ENCODE data around the gene SEPTIN8.
A peak's percentile ranks its signal among the peaks of the same experiment; 100 is the strongest.

Gene SEPTIN8

DNA sequence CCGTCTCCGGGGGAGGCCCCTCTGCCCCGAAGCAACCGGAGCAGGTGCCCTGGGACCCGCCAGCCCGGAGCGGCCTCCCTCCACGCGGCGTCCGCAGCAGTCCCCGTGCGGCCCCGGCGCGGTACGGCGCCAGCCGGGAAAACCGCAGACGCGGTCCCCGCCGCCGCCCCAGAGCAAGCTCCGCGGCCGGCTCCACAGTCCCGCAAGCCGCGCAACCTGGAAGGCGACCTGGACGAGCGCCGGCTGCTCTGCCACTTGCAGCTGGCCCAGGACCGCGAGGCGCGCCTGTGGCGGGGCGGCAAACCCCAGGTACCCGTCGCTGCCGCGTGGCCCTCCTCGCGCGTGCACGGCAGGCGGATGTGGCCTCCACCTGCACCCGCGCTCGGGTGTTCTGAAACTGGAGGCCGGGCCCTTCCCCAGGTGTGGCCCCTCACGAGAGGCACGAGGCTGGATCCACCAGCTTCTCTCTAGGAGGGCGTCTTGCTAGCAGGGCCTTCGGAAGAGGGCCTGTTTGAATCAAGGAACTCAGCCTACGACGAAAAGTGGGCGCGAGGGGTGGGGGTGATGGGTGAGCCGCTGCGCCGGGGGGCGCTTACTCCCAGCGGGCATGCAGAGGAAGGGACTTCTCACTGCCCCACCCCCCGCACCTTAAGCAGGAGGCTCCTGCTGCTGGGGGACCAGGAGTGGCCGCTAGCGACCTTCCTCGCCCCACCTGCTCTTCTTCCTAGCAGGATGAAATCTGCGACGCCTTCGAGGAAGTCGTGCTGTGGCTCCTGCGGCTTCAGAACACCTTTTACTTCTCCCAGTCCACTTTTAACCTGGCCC, 29.2 kb downstream of the SEPTIN8 start:
- DNase-seq (ENCODE audit: low read depth): peak; percentile 42

DNA sequence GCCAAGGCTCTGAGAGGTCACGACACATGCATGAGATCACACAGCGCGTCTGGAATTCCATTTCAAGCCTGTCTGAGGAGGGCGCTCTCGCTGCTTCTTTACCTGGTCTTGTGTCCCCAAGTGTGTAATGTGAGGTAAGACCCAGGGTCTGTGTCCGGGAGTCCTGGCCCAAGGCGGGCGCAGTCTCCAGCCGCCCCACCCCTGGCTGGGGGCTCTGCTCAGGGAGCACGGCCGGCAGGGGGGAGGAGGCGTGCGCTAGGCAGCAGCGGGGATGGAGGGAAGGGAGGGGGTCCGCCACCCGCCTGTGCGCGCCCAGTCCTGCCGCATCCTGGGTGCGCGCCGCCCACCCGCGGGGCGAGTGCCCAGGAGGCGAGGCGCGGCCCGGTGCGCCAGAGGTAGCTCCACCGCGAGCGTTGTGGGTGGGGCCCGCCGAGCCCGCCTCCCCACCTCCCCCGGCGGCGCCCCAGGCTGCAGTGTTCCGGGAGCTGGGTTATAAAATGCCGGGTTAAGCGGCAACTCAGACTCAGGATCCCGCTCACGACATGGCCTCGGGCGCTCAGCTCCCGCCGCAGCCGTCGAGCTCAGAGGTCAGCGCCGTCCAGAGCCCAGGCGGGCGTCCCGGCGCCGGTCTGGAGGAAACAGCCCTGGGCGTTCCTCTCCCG, 30.0 kb downstream of the SEPTIN8 start, which contains the start of gene CCNI2:
TSS of gene CCNI2 (plus strand) at position 473 of the 662 bp plus-strand sequence. CDS start at position 543, 70 bp downstream.
- DNase-seq (ENCODE audit: low read depth): peak; percentile 63

DNA sequence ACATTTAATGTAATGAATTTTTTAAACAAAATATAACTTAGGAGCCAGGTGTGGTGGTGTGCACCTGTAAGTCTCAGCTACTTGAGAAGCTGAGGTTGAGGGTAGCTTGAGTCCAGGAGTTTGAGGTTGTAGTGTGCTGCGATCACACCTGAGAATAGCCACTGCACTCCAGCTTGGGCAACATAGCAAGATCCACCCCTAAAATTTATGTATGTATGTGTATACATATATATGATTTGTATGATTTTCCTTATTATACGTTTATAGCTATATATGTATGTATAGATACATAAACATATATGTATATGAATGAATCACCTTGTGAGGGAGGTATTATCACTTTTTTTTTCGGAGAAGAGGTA, 30.5 kb downstream of the SEPTIN8 start:
- DNase-seq (ENCODE audit: low read depth): no peak

DNA sequence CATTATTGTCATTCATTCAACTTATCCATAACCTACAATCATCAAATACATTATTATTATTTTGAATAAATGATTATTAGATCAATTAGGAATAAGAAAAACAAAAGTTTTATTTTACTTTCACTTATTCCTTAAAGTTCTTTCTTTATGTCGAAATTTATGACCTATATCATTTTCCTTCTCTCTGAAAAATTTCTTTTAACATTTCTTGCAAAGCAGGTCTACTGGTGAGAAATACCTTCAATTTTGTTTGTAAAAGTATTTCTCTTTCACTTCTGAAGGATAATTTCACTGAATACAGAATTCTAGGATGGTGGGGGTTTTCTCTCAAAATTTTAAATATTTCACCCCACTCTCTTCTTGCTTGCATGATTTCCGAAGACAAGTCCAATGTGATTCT, 32.4 kb downstream of the SEPTIN8 start:
- no peak for DNase-seq (ENCODE audit: low read depth)

DNA sequence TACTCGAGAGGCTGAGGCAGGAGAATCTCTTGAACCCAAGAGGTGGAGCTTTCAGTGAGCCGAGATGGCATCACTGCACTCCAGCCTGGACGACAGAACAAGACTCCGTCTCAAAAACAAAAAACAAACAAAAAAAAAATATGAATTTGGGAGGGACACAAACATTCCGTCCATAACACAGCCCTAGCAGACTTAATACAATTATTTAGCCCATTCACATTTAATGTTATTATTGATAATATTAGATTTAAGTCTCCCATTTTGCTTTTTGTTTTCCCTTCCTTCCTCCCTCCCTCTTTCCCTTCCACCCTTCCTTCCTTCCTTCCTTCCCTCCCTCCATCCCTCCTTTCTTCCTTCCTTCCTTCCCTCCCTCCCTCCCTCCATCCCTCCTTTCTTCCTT, 34.4 kb downstream of the SEPTIN8 start:
- no peak for DNase-seq (ENCODE audit: low read depth)

DNA sequence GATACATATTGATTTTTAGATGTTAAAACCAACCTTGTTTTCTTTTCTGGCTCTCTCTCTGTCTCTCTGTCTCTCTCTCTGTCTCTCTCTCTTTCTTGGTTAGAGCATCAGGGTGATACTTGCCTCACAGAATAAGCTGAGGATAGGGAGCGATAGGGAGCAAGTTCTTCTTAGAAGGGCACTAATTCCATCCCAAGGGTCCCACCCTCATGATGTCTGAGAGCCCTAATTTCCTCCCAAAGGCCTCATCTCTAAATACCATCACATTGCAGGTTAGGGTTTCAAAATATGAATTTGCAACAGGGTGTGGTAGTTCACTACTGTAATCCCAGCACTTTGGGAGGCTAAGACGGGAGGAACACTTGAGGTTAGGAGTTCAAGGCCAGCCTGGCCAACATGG, 34.9 kb downstream of the SEPTIN8 start:
- DNase-seq (ENCODE audit: low read depth): no peak

DNA sequence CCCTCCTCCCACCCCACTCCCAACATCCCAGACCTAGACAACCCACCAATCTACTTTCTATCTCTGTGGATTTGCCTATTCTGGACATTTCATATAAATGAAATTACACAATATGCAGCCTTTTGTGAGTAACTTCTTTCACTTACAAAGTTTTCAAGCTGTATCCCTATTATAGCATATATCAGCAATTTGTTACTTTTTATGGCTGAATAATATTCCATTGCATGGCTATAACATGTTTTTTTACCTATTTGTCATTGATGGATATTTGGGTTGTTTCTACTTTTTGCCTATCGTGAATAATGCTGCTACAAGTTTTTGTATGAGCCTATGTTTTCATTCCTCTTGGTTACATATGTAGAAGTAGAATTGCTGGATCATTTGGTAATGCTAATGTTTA, 37.8 kb downstream of the SEPTIN8 start:
- DNase-seq (ENCODE audit: low read depth): no peak

DNA sequence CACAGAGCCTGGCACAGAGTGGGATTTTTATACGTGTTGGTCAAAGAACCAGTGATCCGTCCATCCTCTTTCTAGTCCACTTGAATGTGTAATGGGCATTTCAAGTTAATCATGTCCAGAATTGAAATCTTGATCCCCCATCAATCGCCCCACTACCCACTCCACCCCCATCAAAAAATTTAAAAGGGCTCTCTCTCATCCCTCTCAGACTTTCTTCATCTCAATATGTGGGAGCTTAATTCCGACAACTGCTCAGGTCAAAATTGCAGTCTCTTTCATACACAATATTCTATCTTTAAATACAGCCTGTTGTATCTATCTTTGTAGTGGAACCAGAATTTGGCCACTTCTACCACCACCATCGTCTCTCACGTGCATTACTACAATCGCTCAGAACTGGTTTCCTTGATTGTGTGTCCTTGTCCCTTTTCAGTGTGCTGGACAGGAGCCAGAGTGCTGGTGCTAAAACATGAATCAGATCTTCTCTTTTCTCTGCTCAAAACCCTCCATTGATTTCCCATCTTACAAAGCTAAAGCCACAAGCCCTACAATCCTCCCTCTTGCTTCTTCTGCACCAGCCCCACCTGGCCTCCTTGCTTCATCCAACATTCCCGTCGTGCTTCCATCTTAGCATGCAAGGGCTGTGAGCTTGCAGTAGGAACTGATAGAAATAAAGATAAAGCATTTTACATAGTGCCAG, 38.9 kb downstream of the SEPTIN8 start:
- no peak for DNase-seq (ENCODE audit: low read depth)

DNA sequence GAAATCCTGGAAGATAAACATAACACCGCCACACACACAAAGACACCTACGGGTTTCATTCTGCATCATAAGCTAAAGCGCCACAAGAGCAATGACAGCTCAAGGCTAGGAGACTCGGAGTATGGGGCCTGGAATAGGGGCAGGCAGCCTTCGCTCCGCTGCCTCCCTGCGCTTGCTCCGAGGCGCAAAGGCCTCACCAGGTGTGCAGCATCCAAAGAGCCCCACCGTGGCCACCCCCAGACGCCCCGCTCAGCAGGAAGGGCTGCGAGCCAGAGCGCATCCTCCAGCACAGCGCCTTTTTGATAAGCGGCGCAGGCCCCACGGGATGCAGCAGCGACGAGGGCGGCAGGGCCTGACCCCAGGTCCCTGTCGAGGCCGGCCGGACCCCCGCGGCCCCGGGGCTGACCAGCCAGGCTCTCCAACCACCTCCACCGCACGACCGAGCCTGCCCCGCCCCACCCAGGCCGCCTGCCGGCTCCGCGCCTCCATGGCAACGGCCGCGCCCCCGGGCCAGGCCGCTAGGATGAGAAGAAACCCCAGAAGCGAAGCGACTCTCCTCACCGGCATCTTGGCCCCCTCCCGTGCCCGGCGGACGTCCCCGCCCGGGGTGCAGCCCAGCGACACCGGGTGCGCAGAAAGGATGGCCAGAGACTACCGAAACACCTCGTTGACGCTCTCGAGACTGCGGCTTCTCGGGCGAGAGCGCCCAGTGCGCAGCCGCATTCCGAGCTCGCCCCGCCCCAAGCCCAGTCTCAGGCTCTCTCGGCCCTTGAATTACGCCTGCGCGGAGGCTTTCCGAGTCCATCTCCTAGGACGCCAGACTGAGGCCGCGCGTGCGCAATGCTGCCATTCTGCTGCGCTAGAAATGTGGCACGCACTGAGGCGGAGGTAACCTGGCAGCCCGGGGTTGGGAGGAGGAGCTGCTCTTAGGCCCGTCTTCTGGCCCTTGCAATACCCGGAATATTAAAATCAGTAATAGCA, 39.9 kb downstream of the SEPTIN8 start, which contains the start of gene KIF3A:
TSS of gene KIF3A (minus strand) at position 694 of the 981 bp plus-strand sequence. CDS start at position 567, 127 bp downstream.
- peak; percentile 97 for DNase-seq (ENCODE audit: low read depth)

DNA sequence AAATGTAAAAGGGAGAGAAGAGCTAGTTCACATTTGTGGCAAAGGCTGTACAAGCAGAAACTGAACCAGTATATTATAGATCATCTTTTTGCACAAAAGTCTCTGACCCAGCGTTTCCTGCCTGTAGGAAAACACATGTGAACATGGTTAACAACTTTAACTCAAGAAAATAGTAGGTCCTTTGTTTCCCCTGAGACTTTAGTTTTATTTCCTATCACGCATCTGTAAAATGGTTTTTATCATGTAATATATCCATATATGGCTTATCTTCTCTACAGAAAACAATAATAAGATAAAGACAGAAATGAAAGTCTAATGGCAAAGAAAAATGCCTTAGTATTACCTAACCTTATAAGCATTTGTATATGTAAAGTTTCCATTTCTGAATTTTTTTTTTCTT, 42.4 kb downstream of the SEPTIN8 start:
- DNase-seq (ENCODE audit: low read depth): no peak

DNA sequence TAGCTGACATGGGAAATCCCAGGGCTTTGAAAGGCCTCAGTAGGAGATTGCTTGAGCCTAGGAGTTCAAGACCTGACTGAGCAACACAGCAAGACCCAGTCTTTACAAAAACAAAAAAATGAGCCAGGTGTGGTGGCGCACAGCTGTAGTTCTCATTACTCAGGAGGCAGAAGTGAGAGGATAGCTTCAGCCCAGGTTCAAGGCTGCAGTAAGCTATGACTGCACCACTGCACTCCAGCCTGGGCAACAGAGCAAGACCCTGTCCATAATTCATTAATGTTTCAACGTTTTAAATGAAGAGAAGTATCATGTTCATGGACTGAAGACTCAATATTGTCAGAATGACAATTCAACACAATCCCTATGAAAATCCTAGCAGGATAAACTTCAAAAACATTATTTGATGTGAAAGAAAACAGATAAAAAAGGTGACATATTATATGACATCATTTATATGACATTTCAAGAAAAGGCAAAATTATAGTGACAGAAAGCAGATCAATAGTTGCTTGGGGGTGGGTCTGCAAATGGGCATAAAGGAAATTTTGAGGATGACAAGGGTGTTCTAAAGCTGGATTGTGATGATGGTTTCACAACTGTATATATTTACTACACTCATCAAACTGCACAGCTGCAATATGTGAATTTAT, 43.4 kb downstream of the SEPTIN8 start:
- DNase-seq (ENCODE audit: low read depth): no peak

DNA sequence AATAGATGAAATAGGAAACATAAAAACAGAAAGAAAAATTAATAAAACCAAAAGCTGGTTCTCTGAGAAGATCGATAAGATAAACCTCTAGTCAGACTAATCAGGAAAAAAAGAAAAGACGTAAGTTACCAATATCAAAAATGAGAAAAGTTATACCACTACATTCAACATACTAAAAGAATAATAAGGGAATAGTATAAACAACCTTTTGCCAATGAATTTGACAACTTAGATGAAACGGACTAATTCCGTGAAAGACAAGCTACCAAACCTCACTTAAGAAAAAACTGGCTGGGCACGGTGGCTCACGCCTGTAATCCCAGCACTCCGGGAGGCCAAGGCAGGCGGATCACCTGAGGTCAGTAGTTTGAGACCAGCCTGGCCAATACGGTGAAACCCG, 47.1 kb downstream of the SEPTIN8 start:
- no peak for DNase-seq (ENCODE audit: low read depth)

DNA sequence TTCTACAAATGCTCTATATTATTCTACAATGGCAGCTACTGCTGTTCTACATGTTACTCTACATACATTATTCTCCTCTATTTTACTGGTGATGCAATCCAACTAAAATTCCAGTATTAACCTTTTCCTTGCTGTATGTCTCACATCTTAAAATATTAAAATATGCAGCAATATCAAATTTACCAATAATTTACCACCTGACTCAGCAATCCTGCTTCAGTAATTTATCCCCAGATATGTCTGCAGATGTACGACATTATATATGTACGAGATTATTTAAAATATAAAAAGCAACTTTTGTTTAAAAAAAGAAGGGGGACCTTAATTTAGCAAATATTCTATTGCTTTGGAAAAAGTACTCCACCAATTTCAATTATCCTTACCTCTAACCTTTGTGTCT, 51.3 kb downstream of the SEPTIN8 start:
- DNase-seq (ENCODE audit: low read depth): no peak

DNA sequence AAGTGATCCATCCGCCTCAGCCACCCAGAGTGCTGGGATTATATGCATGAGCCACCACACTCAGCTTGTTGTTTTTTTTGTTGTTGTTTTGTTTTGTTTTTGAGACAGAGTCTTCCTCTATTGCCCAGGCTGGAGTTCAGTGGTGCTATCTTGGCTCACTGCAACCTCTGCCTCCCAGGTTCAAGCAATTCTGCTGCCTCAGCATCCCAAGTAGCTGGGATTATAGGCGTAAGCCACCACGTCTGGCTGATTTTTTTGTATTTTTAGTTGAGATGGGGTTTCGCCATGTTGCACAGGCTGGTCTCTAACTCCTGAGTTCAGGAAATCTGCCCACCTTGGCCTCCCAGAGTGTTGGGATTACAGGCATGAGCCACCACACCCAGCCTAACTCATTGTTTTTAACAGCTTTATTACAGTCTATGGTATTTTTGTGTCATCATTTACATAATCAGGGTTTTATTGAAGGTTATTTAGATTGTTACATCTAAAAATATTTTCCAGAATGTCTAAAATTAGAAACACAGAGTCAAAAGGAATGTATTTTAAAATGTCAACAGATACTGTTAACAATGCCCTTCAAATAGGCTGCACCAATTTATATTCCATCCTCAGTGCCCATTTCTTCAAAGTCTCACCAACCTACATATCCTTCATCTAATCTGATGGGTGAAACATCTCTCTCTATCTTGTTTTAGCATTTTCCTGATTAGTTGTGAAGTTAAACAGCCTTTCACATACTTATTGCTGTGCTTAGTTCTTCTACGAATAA, 58.3 kb downstream of the SEPTIN8 start:
- no peak for DNase-seq (ENCODE audit: low read depth)

DNA sequence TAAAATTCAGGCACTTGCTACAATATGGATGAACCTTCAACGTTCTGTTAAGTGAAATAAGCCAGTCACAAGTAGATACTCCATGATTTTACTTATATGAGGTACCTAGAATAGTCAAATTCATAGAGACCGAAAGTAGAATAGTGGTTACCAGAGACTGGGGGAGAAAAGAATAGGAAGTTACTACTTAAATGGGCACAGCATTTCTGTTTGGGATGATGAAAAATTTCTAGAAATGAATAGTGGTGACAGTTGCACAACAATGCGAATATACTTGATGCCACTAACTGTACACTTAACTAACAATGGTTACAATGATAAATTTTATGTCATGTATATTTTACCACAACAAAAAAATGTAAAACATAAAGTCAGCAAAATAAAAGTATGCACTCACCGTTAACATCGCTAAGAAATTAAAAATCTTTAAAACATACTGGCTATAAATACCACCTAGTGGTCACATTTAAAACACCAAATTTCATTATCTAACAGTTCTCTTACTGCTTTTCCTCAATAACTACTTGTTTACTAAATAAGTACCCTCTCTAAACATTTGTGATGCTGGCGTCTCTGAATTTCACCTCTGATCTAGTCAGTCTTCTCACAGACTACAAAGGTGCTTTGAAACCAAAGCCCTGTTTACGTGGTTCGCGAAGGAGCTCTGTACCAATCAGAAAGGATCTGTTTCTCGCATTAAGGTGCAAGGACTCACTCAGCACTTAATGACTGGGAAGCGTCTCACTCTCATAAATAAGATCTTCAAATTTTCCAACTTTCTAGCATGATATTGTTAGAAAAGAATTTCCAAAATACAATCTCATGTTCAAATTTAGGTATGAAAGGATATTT, 62.4 kb downstream of the SEPTIN8 start:
- DNase-seq (ENCODE audit: low read depth): no peak

DNA sequence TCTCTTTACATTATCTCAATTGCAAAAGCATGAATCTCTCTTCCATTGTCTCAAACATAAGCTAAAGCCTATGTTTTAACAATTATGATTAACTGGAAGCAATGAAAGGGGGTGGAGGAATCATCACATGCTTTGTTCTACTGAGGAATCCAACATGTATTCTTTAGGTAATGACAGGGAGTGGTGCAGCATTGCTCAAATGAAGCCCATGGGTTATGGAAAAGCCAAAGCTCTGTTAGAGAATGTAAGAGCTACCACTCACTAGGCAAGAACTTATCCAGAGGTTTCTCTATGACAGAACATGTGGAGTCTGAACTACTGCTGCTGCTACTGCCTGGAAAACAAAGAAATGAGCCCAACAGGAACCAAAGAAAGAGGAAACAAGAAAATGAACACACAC, 68.4 kb downstream of the SEPTIN8 start:
- no peak for DNase-seq (ENCODE audit: low read depth)

DNA sequence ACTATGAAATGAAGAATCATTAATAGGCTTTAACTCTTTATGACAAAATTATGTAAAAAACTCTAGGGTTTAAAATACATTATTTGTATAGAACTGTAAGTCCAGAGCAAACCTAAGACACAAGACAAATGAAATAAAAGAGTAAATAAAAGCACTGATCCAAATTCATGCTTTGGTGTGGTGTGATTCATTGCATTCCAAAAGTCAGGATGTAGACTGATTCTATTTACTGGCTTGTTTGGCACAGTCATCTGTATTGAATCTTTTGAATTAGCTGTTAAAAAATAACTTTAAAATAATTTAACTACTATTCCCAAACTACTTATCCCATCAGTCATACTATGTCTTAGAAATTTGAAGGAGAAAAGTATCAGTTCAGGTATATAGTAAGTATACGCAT, 72.2 kb downstream of the SEPTIN8 start:
- DNase-seq (ENCODE audit: low read depth): no peak
